HCT116 (cell line): ENCODE data around the gene PNPLA6. TPM values are rescaled to one million over a fixed set of nuclear protein-coding genes. Genes with fewer than 3 reads are reported as not detected.

Experiments
- total RNA-seq: library from RNA; stranded (reverse); gene quantifications from one replicate; pipeline ENCODE4 v1.2.1, GENCODE V29; 2021; ENCODE audit not compliant: unreplicated experiment

PNPLA6 gene
- total RNA-seq, 1 experiment from 2014 or later: 159 TPM

Other genes starting within 250 kb of the PNPLA6 start
- 25.4 TPM for gene INSR, start 241.3 kb upstream of the PNPLA6 start, total RNA-seq
- 32.2 TPM for gene ARHGEF18, start 186.8 kb upstream of the PNPLA6 start, total RNA-seq
- gene PEX11G, start 46.7 kb upstream of the PNPLA6 start, total RNA-seq: 6.4 TPM
- 20.7 TPM for gene ZNF358, start 19.6 kb upstream of the PNPLA6 start, total RNA-seq
- gene MCOLN1, start 13.1 kb upstream of the PNPLA6 start, total RNA-seq: 19.1 TPM
- gene CAMSAP3, start 60.1 kb downstream of the PNPLA6 start, total RNA-seq: 24.0 TPM
- gene XAB2, start 93.8 kb downstream of the PNPLA6 start, total RNA-seq: 103 TPM
- gene PET100, start 94.1 kb downstream of the PNPLA6 start, total RNA-seq: 126 TPM
- 0.32 TPM for gene PCP2, start 98.0 kb downstream of the PNPLA6 start, total RNA-seq
- gene STXBP2, start 101.4 kb downstream of the PNPLA6 start, total RNA-seq: 141 TPM
- not detected for gene RETN, start 133.3 kb downstream of the PNPLA6 start, total RNA-seq
- not detected for gene MCEMP1, start 141.4 kb downstream of the PNPLA6 start, total RNA-seq
- gene TRAPPC5, start 145.1 kb downstream of the PNPLA6 start, total RNA-seq: 101 TPM
- gene FCER2, start 166.4 kb downstream of the PNPLA6 start, total RNA-seq: 0.20 TPM
- gene CLEC4G, start 196.4 kb downstream of the PNPLA6 start, total RNA-seq: not detected
- gene CD209, start 211.8 kb downstream of the PNPLA6 start, total RNA-seq: not detected
- gene CLEC4M, start 227.5 kb downstream of the PNPLA6 start, total RNA-seq: not detected